Smooth muscle cell of the coronary artery (primary cell): ENCODE measurements around the gene DES. TPM values are rescaled to one million over a fixed set of nuclear protein-coding genes. Genes with fewer than 3 reads are reported as not detected.

Experiments
- total RNA-seq: library from RNA; depleted of rRNA; stranded (reverse); fragments of >200 nt; gene quantifications from 2 replicates; pipeline ENCODE4 v1.2.3, GENCODE V29; 2014; ENCODE audit warnings: low replicate concordance

DES gene
- 0.15 and 11.8 TPM in 2 replicates for total RNA-seq

DNA sequence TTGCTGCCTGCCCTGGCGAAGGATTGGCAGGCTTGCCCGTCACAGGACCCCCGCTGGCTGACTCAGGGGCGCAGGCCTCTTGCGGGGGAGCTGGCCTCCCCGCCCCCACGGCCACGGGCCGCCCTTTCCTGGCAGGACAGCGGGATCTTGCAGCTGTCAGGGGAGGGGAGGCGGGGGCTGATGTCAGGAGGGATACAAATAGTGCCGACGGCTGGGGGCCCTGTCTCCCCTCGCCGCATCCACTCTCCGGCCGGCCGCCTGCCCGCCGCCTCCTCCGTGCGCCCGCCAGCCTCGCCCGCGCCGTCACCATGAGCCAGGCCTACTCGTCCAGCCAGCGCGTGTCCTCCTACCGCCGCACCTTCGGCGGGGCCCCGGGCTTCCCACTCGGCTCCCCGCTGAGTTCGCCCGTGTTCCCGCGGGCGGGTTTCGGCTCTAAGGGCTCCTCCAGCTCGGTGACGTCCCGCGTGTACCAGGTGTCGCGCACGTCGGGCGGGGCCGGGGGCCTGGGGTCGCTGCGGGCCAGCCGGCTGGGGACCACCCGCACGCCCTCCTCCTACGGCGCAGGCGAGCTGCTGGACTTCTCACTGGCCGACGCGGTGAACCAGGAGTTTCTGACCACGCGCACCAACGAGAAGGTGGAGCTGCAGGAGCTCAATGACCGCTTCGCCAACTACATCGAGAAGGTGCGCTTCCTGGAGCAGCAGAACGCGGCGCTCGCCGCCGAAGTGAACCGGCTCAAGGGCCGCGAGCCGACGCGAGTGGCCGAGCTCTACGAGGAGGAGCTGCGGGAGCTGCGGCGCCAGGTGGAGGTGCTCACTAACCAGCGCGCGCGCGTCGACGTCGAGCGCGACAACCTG lies at the start of gene DES:
DES (plus strand) TSS at position 223 of the 857 bp plus-strand sequence; CDS start at position 309, 86 bp downstream.

GRCh38 chr2:219387306-219388120 lies 30.7 kb upstream of the DES start, which contains the start of gene DNPEP:
Gene DNPEP, minus strand, starts transcription at chr2:219387912. Its CDS starts 118 bp downstream, at chr2:219387794.

DNA sequence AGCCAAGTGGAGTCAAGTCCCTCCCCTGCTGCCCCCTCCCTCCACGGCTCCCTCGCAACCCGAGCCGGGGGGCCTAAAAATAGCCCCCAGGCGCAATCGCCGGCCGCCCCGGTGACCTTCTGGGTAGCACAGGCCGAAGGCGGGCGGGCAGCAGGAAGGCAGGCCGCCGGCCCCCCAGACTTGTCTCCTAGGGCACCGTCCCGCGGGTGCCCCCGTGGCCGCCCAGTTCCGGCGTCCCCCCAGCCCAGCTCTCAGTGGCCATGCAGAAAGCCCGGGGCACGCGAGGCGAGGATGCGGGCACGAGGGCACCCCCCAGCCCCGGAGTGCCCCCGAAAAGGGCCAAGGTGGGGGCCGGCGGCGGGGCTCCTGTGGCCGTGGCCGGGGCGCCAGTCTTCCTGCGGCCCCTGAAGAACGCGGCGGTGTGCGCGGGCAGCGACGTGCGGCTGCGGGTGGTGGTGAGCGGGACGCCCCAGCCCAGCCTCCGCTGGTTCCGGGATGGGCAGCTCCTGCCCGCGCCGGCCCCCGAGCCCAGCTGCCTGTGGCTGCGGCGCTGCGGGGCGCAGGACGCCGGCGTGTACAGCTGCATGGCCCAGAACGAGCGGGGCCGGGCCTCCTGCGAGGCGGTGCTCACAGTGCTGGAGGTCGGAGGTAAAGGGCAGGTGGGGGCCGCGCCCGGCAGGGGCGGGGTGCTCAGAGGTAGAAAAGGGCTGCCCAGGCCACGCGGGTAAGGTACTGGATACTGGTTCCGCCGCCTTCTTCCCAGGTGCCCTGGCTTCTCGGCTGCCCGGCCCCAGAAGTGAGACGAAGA lies 16.7 kb downstream of the DES start, which contains the start of gene SPEG:
SPEG (plus strand) TSS at position 126 of the 808 bp plus-strand sequence; CDS start at position 261, 135 bp downstream.

Other genes starting within 250 kb of the DES start
- gene SLC23A3, start 248.3 kb upstream of the DES start, total RNA-seq, result 0.60 and 2.5 TPM in 2 replicates
- 19.5 and 32.3 TPM in 2 replicates for gene CNPPD1, start 241.5 kb upstream of the DES start, total RNA-seq
- 41.6 and 71.7 TPM in 2 replicates for gene RETREG2, start 240.1 kb upstream of the DES start, total RNA-seq
- gene ZFAND2B, start 211.6 kb upstream of the DES start, total RNA-seq, result 23.9 and 30.9 TPM in 2 replicates
- 25.9 and 98.6 TPM in 2 replicates for gene ABCB6, start 199.4 kb upstream of the DES start, total RNA-seq
- gene ATG9A, start 188.7 kb upstream of the DES start, total RNA-seq, result 35.6 and 39.5 TPM in 2 replicates
- gene ANKZF1, start 188.6 kb upstream of the DES start, total RNA-seq, result 15.4 and 22.7 TPM in 2 replicates
- gene GLB1L, start 172.9 kb upstream of the DES start, total RNA-seq, result 8.4 and 13.8 TPM in 2 replicates
- 27.1 and 49.1 TPM in 2 replicates for gene STK16, start 172.9 kb upstream of the DES start, total RNA-seq
- not detected in 2 replicates for gene TUBA4B, start 165.1 kb upstream of the DES start, total RNA-seq
- gene TUBA4A, start 164.5 kb upstream of the DES start, total RNA-seq, result 9.1 and 9.8 TPM in 2 replicates
- gene DNAJB2, start 139.0 kb upstream of the DES start, total RNA-seq, result 39.9 and 125 TPM in 2 replicates
- under 0.01 and 9.0 TPM in 2 replicates for gene PTPRN, start 109.0 kb upstream of the DES start, total RNA-seq
- gene RESP18, start 85.6 kb upstream of the DES start, total RNA-seq, result not detected in 2 replicates
- 54.2 and 75.5 TPM in 2 replicates for gene DNPEP, start 30.5 kb upstream of the DES start, total RNA-seq
- gene SPEG, start 16.5 kb downstream of the DES start, total RNA-seq, result 9.1 and 9.4 TPM in 2 replicates
- gene GMPPA, start 80.5 kb downstream of the DES start, total RNA-seq, result 67.1 and 102 TPM in 2 replicates
- under 0.01 and 0.70 TPM in 2 replicates for gene ASIC4, start 96.1 kb downstream of the DES start, total RNA-seq
- gene CHPF, start 125.4 kb downstream of the DES start, total RNA-seq, result 48.0 and 109 TPM in 2 replicates
- gene TMEM198, start 125.7 kb downstream of the DES start, total RNA-seq, result 0.59 and 1.3 TPM in 2 replicates
- gene OBSL1, start 153.2 kb downstream of the DES start, total RNA-seq, result 45.7 and 84.6 TPM in 2 replicates
- under 0.01 and 0.38 TPM in 2 replicates for gene INHA, start 153.9 kb downstream of the DES start, total RNA-seq
- gene STK11IP, start 179.5 kb downstream of the DES start, total RNA-seq, result 10.0 and 15.2 TPM in 2 replicates
- gene SLC4A3, start 209.3 kb downstream of the DES start, total RNA-seq, result 1.7 and 2.1 TPM in 2 replicates